ENCODE results near the gene OR6S1.

GRCh38 chr14:20683125-20683890 lies 41.8 kb upstream of the OR6S1 start:
- TF ChIP-seq RAD21 (IDR thresholded peaks at IDR 0.05; ENCODE audit: insufficient read depth, low read depth, low read length) = no peak
- no peak for TF ChIP-seq REST (IDR thresholded peaks at IDR 0.05; ENCODE audit: low read depth, low read length)
- TF ChIP-seq NRF1 (conservative IDR thresholded peaks at IDR 0.05; ENCODE audit: low read depth, low read length) = no peak
- no peak for TF ChIP-seq BCL3 (IDR thresholded peaks at IDR 0.05; ENCODE audit: borderline replicate concordance, insufficient read depth, low read depth, low read length, poor library complexity, severe bottlenecking)
- no peak for TF ChIP-seq JUND (IDR thresholded peaks at IDR 0.05; ENCODE audit: low read depth, low read length)
- no peak for TF ChIP-seq NFYA (IDR thresholded peaks at IDR 0.05; ENCODE audit: borderline replicate concordance, low read depth, low read length)
- 0 out of 2 replicates have a peak, but pooled peaks have one; percentile 61 for TF ChIP-seq TBL1XR1 (IDR thresholded peaks at IDR 0.05; ENCODE audit: low read depth, low read length)
- TF ChIP-seq MAX (IDR thresholded peaks at IDR 0.05; ENCODE audit: low read depth, low read length) = no peak
- no peak for TF ChIP-seq CHD4 (IDR thresholded peaks at IDR 0.05)
- no peak for TF ChIP-seq SMC3 (IDR thresholded peaks at IDR 0.05; ENCODE audit: borderline replicate concordance, low read length)
- no peak; the same call in 1 of the 2 replicates for TF ChIP-seq CREB1 (IDR thresholded peaks at IDR 0.05; ENCODE audit: low read depth)
- no peak for TF ChIP-seq CTCF (IDR thresholded peaks at IDR 0.05 in 2 of 3, conservative IDR thresholded peaks at IDR 0.05 in 1 of 3; ENCODE audit: control insufficient read depth in 2 of 3, extremely low read depth in 1 of 3, insufficient read depth in 1 of 3, low read depth in 3 of 3, low read length in 3 of 3)
- TF ChIP-seq ETV6 (conservative IDR thresholded peaks at IDR 0.05 in 1 of 2, IDR thresholded peaks at IDR 0.05 in 1 of 2; ENCODE audit: borderline replicate concordance in 1 of 2, low read depth in 1 of 2) = peak in 1 of 2 experiments; percentile 44; a peak in 1 of 4 replicates
- no peak for TF ChIP-seq POLR2AphosphoS2 (IDR thresholded peaks at IDR 0.05; ENCODE audit: low read depth, low read length)

All from GM12878 (cell line).